DMS153 treated with DMSO at 0.1 percent for 48 hours (cell line): ENCODE results near the gene PALMD.
A peak's percentile ranks its signal among the peaks of the same experiment; 100 is the strongest.

Experiments
- DNase-seq: peaks from one replicate; lab custom pipeline; 2025; ENCODE audit not compliant: unreplicated experiment; lab: John Stamatoyannopoulos, UW

The PALMD gene

DNA sequence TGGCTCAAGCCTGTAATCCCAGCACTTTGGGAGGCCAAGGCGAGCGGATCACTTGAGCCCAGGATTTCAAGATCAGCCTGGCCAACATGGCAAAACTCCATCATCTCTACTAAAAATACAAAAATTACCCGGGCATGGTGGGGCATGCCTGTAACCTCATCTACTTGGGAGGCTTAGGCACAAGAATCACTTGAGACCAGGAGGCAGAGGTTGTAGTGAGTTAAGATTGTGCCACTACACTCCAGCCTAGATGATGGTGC is 12.0 kb downstream of the PALMD start:
- no peak for DNase-seq

DNA sequence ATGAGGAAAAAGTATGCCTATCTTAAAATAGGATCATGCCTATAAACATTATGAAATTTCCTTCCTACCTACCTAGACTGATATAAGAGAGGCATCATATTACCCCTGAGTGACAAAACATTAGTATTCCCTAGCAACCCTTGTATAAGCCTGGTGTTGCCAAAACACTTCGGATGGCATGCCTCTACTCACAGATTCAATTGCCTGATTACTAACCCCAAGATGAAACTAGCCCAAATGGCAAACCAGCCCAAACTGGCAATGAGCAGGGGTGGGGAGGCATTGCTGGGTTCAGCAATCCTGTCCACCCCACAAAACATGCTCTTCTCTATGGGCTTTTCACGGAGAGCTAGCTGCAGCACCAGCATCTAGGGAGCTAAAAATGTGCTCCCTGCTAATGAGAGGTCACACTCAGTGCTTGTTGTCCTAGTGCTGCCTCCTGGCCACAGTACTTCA is 13.9 kb downstream of the PALMD start:
- peak; percentile 57 for DNase-seq

DNA sequence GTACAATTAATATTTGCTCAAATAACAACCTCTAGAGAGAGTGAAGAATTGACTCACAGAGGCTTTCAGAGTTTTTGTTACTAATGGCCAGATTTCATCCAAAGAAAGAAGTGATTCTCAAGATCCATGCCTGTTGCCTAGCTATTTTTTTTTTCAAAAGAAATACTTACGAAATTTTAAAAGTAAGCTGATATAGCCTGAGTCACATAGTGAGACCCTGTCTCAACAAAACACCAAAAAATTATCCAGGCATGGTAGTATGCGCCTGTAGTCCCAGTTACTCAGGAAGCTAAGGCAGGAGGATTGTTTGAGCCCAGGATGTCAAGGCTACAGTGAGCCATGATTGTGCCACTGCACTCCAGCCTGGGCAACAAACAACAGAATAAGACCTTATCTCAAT is 14.6 kb downstream of the PALMD start:
- no peak for DNase-seq

DNA sequence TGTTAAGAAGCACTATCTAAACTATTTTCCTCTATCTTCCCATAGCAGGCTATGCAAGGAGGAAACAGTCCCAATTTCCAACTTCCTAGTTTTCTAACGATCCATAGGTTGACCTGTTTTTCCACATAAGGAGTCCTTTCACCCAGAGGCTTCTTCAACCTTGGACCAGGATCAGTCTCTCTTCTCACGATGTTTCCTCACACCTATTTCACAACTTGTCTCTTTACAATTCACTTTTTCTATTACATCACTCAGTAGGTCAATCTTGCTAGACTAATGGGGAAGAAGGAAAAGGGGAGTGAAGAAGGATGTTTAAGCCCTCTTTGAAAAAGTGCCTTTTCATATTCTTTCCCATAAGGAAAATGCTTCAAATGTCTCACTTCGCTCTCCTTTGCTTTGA is 15.9 kb downstream of the PALMD start:
- DNase-seq, result no peak

DNA sequence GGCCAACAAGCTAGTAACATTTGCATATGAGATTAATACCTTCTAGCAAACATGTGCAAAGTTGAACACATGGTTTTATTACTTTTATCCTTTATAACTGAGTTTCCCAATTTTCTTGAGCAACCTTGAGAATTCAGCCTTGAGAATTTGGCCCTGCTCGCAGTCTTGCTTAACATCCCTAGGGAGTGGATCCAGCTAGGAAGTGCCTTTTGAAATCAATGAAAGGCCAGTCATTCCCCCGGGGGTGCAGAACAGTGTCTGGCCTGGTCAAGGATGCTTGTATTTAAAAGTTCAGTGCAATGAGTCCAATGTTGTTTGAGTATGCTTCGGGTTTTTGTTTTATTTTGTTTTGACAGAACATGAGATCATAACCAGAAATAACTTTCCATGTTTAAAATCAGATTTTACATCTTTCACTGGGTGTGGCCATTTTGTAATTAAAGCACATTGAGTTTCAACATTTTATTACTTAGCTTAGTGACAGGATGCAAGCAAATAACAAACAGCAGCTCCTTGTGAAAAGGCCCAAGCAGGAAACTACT is 16.7 kb downstream of the PALMD start:
- no peak for DNase-seq

DNA sequence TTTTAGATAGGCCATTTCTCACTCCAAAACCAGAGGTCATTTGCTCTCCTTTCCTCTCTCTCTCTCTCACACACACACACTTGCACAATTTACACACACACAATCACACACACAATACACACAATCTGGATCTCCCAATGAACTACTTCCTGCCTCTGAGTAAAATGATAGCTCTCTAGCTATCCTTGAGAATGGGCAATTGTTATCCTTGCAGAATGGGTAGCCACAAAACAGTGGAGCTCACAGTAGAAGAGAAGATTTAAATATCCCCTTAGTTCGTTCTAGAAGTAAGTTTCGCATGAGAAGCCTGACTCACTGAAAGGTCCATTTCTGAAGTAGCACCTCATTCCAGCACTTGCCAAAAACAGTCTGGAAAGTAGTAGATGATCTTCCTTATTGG is 17.6 kb downstream of the PALMD start:
- no peak for DNase-seq

DNA sequence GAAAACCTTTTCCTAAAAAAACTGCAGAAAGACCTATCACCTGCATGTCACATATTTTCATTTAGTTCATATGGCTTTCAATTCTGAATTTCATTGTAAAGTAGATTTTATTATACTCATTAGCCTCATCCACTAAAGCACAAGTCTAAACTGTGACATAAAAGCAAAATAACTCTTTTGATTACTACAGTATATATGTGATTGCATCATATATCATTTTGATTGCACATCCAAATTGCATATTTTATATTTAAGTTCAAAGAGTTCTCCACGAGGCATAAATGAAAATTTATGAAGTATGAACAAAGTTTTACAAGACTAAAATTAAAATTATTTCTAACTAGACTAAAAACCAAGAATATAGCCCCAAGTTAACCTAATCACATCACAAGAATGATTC is 19.3 kb downstream of the PALMD start:
- no peak for DNase-seq

DNA sequence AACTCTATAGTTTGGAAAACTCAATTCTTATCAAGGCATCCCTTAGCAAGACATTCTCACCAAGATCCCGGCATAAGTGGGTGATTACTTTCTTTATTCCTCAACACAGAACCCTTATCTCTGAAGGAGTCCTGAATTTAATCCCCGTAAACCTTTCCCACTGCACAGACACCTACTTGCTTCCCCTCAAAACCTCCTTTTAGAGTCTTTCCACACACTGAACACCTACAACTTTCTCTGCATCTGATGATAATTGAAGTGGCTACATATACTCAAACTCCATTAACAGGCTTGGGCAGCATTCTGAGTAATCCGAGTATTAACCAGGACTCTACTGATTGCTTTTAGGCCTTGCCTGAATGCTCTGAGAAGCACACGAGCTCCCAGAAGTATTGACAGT is 23.5 kb downstream of the PALMD start:
- DNase-seq, result no peak

DNA sequence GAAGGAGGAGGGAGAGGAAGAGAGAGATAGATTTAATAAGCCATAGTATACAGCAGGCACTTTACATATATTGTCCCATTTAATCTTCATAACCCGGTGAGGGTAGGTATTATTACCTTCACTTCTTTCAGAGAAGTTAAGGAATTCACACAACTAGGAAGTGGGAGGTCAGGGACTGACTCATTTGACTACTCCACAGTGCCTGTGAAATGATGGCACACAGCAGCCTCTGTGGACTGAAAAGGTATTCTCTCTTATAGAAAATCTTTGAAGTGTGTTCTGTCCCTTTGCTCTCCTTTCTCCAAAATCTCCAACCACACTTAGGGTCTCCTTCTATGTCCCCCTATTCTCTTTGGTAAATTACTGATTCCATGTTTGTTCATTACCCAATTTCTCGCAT is 23.9 kb downstream of the PALMD start:
- no peak for DNase-seq

DNA sequence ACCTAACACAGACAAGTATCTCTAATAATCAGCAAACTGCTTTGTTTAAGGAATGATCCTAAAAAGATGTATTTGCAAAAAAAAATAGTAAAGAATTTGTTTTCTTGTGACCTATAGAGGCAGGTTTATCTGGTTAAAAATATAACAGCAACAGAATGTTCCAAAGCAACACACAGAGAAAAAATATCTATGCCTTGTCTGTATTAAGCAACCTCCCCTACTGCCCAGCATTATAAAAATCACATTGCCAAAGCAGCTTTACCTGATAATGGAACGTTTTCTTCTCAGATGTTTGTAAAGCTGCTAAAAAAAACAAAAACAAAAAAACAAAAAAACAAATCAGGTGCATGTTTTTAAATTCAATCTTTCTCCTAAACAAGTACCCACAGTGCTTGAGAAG is 24.7 kb downstream of the PALMD start:
- DNase-seq, result no peak

DNA sequence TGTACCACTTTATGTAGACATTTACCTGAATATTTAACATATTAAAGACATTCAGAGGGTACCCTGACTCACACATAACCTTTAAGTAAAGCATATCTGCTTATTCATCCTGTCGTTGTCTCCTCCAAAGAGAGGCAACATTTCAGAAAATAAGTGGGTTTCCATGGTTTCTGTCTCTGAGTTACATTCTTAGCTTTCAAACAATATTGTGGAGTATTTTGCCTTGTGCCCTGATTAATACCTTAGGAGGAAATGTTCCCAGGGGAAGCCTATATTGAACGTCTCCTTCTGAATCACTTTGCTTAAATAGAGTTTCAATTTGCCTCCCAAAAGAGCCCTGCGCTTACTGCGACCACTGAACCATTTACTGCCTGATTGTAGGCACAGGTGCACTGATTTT is 26.1 kb downstream of the PALMD start:
- no peak for DNase-seq

DNA sequence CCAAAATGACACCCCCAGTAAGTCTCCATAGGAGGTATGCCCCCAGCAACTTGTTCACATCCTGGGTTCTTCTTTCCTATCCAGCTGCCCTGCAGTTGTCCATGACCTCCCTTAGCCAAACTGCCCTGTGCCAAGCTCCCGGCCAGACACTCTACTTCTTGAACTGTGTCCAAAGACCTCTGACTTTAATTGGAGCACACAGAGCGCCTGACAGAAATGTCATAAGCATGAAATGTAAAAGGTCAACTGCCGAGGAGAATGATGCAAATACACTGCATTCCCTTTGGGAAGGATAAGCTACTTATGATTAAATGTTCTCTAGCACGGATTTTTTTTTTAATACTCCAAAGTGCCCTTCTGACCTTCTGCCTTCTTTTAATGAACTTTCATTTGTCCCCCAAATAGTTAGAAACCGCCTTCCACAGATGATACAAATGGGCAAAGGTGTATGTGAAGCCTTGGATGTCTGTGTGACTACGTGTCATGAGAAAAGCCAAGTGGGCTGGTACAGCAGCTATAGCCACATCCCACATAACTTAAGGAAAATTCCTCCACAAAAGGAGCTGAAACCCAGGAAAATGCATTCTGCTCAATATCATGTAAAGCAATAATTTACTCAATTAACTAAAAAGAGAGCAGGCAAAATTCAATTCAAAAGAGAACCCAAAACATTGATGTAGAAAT is 26.8 kb downstream of the PALMD start:
- DNase-seq, result no peak

DNA sequence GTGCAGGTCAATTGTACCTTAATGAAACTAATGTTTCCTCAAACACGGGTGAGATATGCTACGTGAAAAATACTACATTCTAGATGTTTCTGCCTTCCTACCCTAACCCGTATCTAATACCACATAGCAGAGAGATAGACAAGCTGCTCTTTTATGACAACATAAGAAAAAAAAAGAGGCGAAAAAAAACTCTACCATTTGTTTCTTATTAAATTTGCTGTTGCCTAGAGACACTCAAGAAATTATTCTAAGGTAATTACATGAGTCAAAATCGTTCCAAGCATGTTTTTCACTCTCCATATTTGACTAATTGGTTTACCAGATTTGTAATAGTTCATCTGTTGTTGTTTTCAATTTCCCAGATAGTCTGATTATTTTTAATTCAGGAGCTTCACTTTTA is 27.4 kb downstream of the PALMD start:
- DNase-seq, result no peak

DNA sequence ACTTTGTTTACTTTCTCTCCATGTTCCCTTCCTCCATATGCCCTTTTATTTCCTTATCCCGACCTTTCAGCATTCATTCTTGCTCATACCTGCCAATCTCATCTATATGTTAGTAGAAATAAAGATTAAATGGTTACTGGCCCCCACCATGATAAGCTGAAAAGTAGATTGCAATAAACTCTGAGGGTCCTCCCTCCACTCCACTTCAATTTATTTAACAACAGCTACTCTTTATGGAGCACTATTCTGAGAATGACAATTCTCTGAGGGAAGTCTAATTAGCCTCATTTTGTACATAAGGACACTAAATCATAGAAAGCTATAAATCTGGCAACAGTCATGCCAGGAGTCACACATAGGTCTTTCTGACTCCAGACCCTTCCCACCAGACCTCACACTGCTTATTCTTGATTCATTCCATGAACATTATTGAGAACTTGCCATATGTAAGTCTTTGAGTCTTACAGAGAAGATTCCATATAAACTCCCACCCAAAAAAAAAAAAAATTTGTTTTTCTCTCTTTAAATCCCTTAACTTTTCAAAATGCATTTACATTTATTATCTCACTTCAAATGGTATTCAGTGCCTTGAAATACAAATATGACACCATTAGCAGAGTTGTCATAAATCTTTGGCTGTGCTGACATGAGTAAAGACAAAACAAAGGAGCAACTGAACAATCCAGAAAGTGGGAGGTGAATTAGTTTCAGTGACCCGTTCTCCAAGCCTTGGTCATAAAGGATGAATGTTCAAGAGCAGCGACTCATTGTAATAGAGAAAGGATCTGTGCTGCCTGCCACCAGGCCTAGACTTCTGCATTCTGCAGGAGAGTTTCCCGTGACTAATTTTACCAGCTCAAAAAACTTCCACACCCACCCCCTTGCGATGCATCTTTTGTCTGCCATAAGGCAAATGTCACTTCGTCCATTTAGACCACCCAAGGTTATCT is 28.5 kb downstream of the PALMD start:
- peak; percentile 85 for DNase-seq

DNA sequence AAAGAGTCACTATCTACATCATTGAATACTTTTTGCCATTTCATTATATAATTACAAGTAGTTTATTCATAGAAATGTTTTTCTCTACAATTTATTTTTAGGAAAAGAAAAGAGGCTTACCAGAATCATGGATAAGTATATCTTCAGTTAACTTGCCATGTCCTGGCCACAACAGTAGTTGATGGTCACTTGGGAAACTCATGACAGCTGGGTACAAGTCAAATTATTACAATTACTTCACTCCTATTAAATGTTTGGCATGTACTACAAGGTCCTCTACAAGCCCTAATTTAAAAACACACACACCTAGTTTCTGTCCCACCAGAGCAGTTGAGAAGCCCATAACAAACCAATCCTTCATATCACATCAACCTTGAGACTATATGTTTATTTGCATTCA is 29.4 kb downstream of the PALMD start:
- no peak for DNase-seq

DNA sequence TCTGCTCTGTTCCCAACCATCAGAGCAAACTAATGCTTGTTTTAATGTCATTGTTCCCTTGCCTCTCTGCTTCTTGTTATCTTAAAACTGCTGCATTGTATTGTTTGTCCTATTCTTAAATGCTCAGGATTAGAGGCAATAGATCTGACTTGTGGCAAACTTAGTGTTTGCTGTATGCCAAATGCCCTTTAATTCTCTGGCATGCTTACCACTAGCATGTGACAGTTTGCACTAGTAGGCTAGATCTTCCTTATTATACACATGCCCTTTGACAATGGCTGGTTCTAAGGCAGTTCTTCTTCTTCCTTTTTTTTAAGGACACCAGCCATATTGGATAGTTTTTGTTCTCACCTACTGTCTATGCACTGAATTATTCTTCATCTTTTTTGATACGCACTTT is 30.1 kb downstream of the PALMD start:
- no peak for DNase-seq

DNA sequence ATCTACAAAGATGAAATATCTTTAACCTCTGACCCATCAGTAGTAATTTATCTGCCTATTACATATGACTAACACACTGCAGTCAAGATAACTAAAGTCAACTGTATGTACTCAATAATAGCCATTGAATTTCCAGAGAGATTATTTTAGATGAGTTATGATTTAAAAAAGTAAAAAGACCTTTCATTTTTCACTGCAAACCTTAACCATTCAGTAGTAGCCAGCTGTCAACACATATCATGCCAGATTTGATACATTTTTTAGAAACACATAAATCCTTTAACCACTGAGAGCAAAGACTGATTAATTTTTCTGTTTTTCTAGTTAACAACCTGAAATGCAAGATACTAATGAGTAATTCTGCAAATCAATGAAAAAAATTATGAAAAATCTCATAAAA is 31.0 kb downstream of the PALMD start:
- DNase-seq, result no peak

DNA sequence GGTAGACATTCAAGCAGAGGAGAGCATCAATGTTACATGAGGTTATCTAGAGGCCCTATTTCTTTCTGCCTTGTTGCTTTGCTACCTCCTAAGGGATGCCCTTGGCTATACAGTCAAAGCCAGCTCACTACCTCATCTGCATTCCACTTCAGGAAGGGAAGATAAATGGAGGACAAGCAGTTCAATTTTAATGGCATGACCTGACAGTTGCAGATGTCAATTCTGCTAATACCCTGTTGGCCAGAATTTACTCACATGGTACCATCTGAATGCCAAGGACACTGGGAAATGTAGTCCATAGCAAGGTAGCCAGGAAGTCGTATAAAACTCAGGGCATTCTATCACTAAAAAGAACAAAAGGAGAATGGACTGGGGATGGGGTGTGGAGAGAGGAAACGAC is 31.5 kb downstream of the PALMD start:
- no peak for DNase-seq

DNA sequence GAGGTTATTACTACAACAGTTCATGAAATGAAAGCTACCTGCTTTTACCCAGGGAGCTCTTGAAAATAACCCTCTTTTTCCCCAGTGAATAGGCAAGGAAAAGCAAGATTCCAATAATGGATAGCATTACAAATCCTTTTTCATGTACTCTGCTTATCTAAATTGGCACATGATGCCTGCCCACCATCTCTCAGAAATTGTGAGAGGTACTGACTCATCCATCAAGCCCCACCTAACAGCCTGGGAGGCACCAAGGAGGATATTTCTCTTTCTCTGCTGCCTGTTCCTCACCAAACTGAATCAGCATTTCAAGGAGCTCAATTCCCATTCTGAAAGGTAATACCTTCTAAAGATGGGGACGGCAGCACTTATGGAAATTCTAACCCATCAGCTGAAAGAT is 34.4 kb downstream of the PALMD start:
- DNase-seq, result no peak

DNA sequence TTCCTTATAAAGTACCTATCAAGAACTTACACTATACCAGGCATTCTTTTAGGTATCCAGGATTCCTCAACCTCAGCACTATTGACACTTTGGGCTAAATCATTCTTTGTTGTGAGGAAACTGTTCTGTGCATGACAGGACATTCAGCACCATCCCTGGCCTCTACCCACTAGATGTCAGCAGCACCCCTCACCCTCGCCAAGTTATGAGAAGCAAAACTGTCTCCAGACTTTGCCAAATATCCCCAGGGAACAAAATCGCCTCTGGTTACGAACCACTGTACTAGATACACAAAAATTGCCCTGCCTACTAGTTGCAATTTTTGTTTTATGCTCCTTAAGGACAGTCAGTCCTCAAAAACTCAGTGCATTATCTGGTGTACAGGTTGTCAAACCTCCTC is 35.7 kb downstream of the PALMD start:
- DNase-seq, result no peak

DNA sequence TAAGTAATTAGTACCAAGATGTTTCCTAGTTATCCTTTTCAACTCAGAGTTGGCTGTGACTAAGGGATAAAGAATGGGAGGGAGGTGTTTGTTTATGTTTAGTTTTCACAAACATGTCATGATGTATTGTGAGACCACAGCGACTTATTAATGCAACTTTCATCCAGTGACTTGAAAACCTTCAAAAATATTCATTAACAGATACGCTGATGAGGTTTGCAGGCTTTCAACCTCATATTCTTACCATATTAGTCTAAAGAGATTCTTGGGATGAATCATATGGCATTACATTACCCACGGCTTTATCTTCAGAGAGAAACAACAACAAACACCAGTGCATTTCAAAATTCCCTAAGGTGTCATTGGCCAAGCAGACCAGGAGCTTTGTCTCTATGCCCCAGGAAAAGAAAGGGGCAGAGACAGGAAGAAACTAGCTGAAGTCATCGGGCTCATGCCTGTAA is 36.4 kb downstream of the PALMD start:
- DNase-seq, result no peak

DNA sequence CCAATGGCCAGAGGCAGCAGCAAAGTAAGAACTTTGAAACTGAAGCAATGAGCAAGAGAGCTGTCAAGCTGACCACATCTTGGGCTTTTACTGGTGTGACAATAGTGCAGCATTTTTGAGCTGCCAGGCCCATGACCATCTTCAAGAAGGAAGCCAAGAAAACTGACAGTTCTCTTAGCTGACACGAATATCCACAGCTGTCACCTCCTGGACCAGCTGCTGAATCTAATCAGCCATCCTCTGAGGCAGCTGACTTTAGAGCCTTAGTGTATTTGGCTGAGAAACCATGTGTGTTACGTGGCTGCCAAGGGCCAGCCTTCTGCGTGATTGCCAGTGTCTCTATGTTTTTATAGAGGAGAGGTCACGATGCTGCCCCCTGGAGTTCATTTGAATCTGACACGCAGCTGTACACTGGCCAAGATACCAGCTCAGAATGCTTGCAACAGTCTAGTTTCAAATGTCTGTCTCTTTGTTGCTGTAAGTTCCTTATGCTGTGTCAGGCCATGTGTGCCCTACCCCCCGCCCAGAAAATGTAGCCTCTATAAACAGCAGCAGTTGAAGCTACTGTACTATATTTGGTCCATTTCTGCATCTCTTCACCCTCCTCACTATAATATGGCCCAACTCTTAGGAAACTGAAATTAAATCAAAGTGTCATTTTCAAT is 39.7 kb downstream of the PALMD start:
- peak; percentile 52 for DNase-seq
